Activated naive CD4-positive, alpha-beta T cell treated with anti-CD3 and anti-CD28 coated beads, Interleukin-2, amount 50 U/mL, for 72 hours (primary cell): ENCODE measurements around the gene MSL3B. TPM values are rescaled to one million over a fixed set of nuclear protein-coding genes. Genes with fewer than 3 reads are reported as not detected.
A peak's percentile ranks its signal among the peaks of the same experiment; 100 is the strongest.

Experiments used
- ATAC-seq, 2 donors: fragments of 150-1000 bp; cut with Tn5 transposase; 2 replicates each; pipeline ENCODE4 v1.10.0; 2021; ENCODE audit warnings: mild to moderate bottlenecking in 2 of 2, moderate library complexity in 2 of 2
- DNase-seq, 2 donors: peaks; one replicate each; pipeline ENCODE4 v3.0.0; 2021 to 2022; ENCODE audit warnings: low spot score in 2 of 2
- H3K27ac Mint-ChIP-seq, 2 donors: one replicate each; pipeline ENCODE4 v1.8.0; 2022; ENCODE audit warnings: mild to moderate bottlenecking in 2 of 2, mixed read lengths in 2 of 2
- H3K36me3 Mint-ChIP-seq, 2 donors: one replicate each; pipeline ENCODE4 v1.8.0; 2022; ENCODE audit warnings: mixed read lengths in 2 of 2
- H3K9me3 Mint-ChIP-seq, 2 donors: one replicate each; pipeline ENCODE4 v1.8.0; 2022; ENCODE audit warnings: mixed read lengths in 2 of 2
- total RNA-seq, 2 donors: library from RNA; stranded (reverse); gene quantifications; one replicate each; pipeline ENCODE4 v1.2.3, GENCODE V29; 2022

The MSL3B gene

DNA sequence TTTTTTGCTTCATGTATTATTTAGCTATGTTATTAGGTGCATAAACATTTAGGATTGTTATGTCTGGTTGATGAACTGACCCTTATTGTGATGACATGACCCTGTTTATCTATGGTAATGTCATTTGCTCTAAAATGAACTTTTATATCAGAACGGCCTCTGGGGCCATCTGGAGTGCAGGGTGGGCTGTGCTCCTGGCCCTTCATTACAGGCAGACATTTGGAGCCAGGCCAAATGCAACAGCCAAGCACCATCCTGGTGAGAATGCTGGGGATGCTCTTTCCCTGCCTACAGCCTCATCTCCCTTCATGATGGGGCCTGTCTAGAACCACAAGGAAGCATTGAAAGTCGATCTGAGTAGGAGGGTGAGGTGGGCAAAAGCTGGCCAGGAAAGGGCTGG is 51.9 kb downstream of the MSL3B start:
- no peak overlapping the region for H3K27ac Mint-ChIP-seq
- no peaks in the 10 kb centered on the region for H3K9me3 Mint-ChIP-seq
- H3K36me3 Mint-ChIP-seq, result no peaks in the 10 kb centered on the region
- DNase-seq, result peak in 1 of 2 donors; percentile 23
- ATAC-seq, result no peak

DNA sequence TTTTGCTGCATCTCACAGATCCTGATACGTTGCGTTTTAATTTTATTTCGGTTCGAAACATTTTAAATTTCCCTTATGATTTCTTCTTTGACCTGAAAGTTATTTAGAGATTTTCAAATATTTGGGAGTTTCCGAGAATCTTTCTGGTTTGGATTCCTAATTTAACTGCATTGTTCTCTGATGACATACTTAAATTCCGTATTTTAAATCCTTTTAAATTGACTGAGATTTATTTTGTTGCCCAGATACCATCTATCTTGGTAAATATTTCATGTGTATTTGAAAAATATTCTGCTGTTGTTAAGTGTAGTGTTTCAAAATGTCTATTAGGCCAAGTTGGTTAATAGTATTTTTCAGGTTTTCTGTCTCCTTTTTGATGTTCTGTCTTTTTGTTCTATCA is 52.3 kb downstream of the MSL3B start:
- H3K9me3 Mint-ChIP-seq, result no peaks in the 10 kb centered on the region
- no peaks in the 10 kb centered on the region for H3K36me3 Mint-ChIP-seq
- ATAC-seq (no peak), DNase-seq (no peak)
- H3K27ac Mint-ChIP-seq, result no peak overlapping the region

Other genes with a start within 250 kb of the MSL3B start
- gene UGT1A10, start 231.9 kb downstream of the MSL3B start, total RNA-seq, result not detected
- not detected for gene UGT1A9, start 196.5 kb downstream of the MSL3B start, total RNA-seq
- gene UGT1A7, start 186.5 kb downstream of the MSL3B start, total RNA-seq, result not detected
- not detected for gene UGT1A6, start 175.5 kb downstream of the MSL3B start, total RNA-seq
- not detected for gene UGT1A5, start 155.5 kb downstream of the MSL3B start, total RNA-seq
- not detected for gene UGT1A4, start 149.7 kb downstream of the MSL3B start, total RNA-seq
- gene UGT1A3, start 139.3 kb downstream of the MSL3B start, total RNA-seq, result not detected
- not detected for gene UGT1A1, start 108.1 kb downstream of the MSL3B start, total RNA-seq
- not detected for gene MROH2A, start 90.1 kb downstream of the MSL3B start, total RNA-seq
- 100 to 1,000 TPM in 1 of 2 donors, 10 to 100 TPM in 1; 77.3 to 195 TPM for gene HJURP, start 13.9 kb downstream of the MSL3B start, total RNA-seq
- not detected for gene TRPM8, start 49.0 kb upstream of the MSL3B start, total RNA-seq
- not detected for gene SPP2, start 182.3 kb upstream of the MSL3B start, total RNA-seq